GM23338 (cell line): Measurements from ENCODE around the gene ARHGAP42. TPM values are rescaled to one million over a fixed set of nuclear protein-coding genes. Genes with fewer than 3 reads are reported as not detected.

Source experiments
- ATAC-seq: fragments of 200-7000 bp; cut with Tn5 transposase; 3 replicates; pipeline ENCODE4 v1.9.1; 2020
- DNase-seq: peaks from one replicate; pipeline ENCODE4 v3.0.0-alpha.2; 2015; ENCODE audit warnings: low spot score
- H2AFZ ChIP-seq: fragments of 200-600 bp; sonication (generic); 2 replicates; pipeline ENCODE4 v1.8.0; 2016; ENCODE audit warnings: antibody characterized with exemption, mild to moderate bottlenecking, moderate library complexity
- H3F3A ChIP-seq: fragments of 200-600 bp; sonication (generic); replicated peaks from 2 replicates; pipeline ENCODE4 v1.8.0; 2017; ENCODE audit warnings: antibody characterized with exemption, mixed run types, low read depth
- H3K27ac ChIP-seq: fragments of 200-600 bp; sonication (generic); 2 replicates; pipeline ENCODE4 v1.6.1; 2016; ENCODE audit warnings: low read depth
- H3K27me3 ChIP-seq: fragments of 200-600 bp; sonication (generic); 2 replicates; pipeline ENCODE4 v1.8.0; 2016; ENCODE audit warnings: mild to moderate bottlenecking, mixed run types, moderate library complexity; ENCODE audit not compliant: insufficient read depth
- H3K36me3 ChIP-seq: fragments of 200-600 bp; sonication (generic); 2 replicates; pipeline ENCODE4 v1.8.0; 2016; ENCODE audit warnings: mild to moderate bottlenecking; ENCODE audit not compliant: insufficient read depth
- H3K4me1 ChIP-seq: fragments of 200-600 bp; sonication (generic); 2 replicates; pipeline ENCODE4 v1.8.0; 2016; ENCODE audit warnings: mild to moderate bottlenecking, moderate library complexity; ENCODE audit not compliant: insufficient read depth
- H3K4me2 ChIP-seq: fragments of 200-600 bp; sonication (generic); 2 replicates; pipeline ENCODE4 v1.7.1; 2017; ENCODE audit warnings: mixed run types
- H3K4me3 ChIP-seq: fragments of 200-600 bp; sonication (generic); 2 replicates; pipeline ENCODE4 v1.6.1; 2016; ENCODE audit warnings: mixed run types
- H3K79me2 ChIP-seq: fragments of 200-600 bp; sonication (generic); replicated peaks from 2 replicates; pipeline ENCODE4 v1.8.0; 2017; ENCODE audit warnings: mild to moderate bottlenecking; ENCODE audit not compliant: insufficient read depth
- H3K9me2 ChIP-seq: fragments of 200-600 bp; sonication (generic); 2 replicates; pipeline ENCODE4 v1.8.0; 2017; ENCODE audit not compliant: insufficient read depth
- H4K20me1 ChIP-seq: fragments of 200-600 bp; sonication (generic); replicated peaks from 2 replicates; pipeline ENCODE4 v1.8.0; 2017; ENCODE audit warnings: mild to moderate bottlenecking; ENCODE audit not compliant: insufficient read depth
- H3K27ac Mint-ChIP-seq: 2 replicates; pipeline ENCODE4 v1.8.0; 2020; ENCODE audit warnings: inconsistent platforms, mild to moderate bottlenecking, moderate library complexity, mixed read lengths
- H3K27me3 Mint-ChIP-seq: 3 replicates; pipeline ENCODE4 v1.8.0; 2022; ENCODE audit warnings: low read depth, mild to moderate bottlenecking, moderate library complexity, mixed read lengths, inconsistent platforms; ENCODE audit not compliant: insufficient read depth, poor library complexity
- H3K36me3 Mint-ChIP-seq: 3 replicates; pipeline ENCODE4 v1.8.0; 2021; ENCODE audit warnings: low read depth, mild to moderate bottlenecking, inconsistent platforms, moderate library complexity, mixed read lengths
- H3K4me1 Mint-ChIP-seq: 3 replicates; pipeline ENCODE4 v1.8.0; 2020; ENCODE audit warnings: mild to moderate bottlenecking, inconsistent platforms, mixed read lengths
- H3K4me3 Mint-ChIP-seq: 3 replicates; pipeline ENCODE4 v1.8.0; 2021; ENCODE audit warnings: moderate library complexity, mild to moderate bottlenecking, inconsistent platforms, mixed read lengths
- H3K9me3 Mint-ChIP-seq: 3 replicates; pipeline ENCODE4 v1.8.0; 2020; ENCODE audit warnings: moderate library complexity, mild to moderate bottlenecking, inconsistent platforms, mixed read lengths
- CREB1 ChIP-seq: fragments of 250-450 bp; sonication (Bioruptor Pico); IDR thresholded peaks from 2 replicates; pipeline ENCODE4 v1.5.0; 2020; ENCODE audit warnings: low read depth, mild to moderate bottlenecking, moderate library complexity
- ETS1 ChIP-seq: IDR thresholded peaks from 2 replicates; pipeline ENCODE4 v1.6.1; 2016; ENCODE audit warnings: antibody characterized with exemption
- EZH2 ChIP-seq: fragments of 200-600 bp; sonication (generic); IDR thresholded peaks from one replicate; pipeline ENCODE4 v1.8.0; 2017; ENCODE audit warnings: antibody characterized with exemption, mild to moderate bottlenecking, low read depth; ENCODE audit not compliant: unreplicated experiment
- EZH2phosphoT487 ChIP-seq: fragments of 200-600 bp; sonication (generic); IDR thresholded peaks from one replicate; pipeline ENCODE4 v1.8.1; 2018; ENCODE audit warnings: antibody characterized with exemption; ENCODE audit not compliant: unreplicated experiment
- NANOG ChIP-seq: IDR thresholded peaks from 2 replicates; pipeline ENCODE4 v1.6.1; 2016; ENCODE audit warnings: antibody characterized with exemption, borderline replicate concordance
- ZNF114 ChIP-seq: fragments of 250-450 bp; sonication (Bioruptor Pico); IDR thresholded peaks from 2 replicates; pipeline ENCODE4 v1.5.0; 2020; ENCODE audit warnings: mild to moderate bottlenecking, moderate library complexity
- ZNF331 ChIP-seq: fragments of 250-450 bp; sonication (Bioruptor Pico); IDR thresholded peaks from 2 replicates; pipeline ENCODE4 v1.5.0; 2020; ENCODE audit warnings: low read depth, mild to moderate bottlenecking, moderate library complexity
- ZNF462 ChIP-seq: fragments of 250-450 bp; sonication (Bioruptor Pico); IDR thresholded peaks from 2 replicates; pipeline ENCODE4 v1.5.0; 2020; ENCODE audit warnings: mild to moderate bottlenecking, moderate library complexity
- polyA plus RNA-seq: library from polyadenylated mRNA; unstranded; fragments of >200 nt; fragmentation: Nextera tagmentation; extraction: Ambion mirVana; gene quantifications from 2 replicates; pipeline ENCODE4 v1.2.1, GENCODE V29; 2016
- total RNA-seq: library from RNA; depleted of rRNA; stranded (reverse); fragments of >200 nt; shearing (Covaris generic); gene quantifications from 2 replicates; pipeline ENCODE4 v1.2.3, GENCODE V29; 2014
- TF ChIP-seq, protein P1 (sequence below): IDR thresholded peaks from one replicate; pipeline ENCODE4 v1.6.1; 2018; ENCODE audit warnings: antibody characterized with exemption; ENCODE audit not compliant: unreplicated experiment

ARHGAP42 gene
- total and polyA plus RNA-seq, 2 experiments from 2014 or later, result 23.7 to 35.7 TPM

GRCh38 chr11:100866453-100866852 lies 179.4 kb downstream of the ARHGAP42 start:
- Mint-ChIP-seq H3K36me3 (no peaks in the 10 kb centered on the region), H3K27ac (no peak overlapping the region), H3K4me1 (peaks cover 28% of the 10 kb centered on the region)

More at GRCh38 chr11:100866453-100866852, 179.4 kb downstream of the ARHGAP42 start:
- no peaks in the 10 kb centered on the region for H3K36me3 ChIP-seq
- H3K27ac ChIP-seq, result no peak overlapping the region
- H3K4me1 ChIP-seq, result peaks cover 10% of the 10 kb centered on the region
- TF ChIP-seq ZNF331, result no peak
- no peak for TF ChIP-seq ZNF462 (CRISPR knock-in tag)
- no peak for TF ChIP-seq CREB1
- no peak for TF ChIP-seq ETS1
- TF ChIP-seq ZNF114 (CRISPR knock-in tag), result no peak
- TF ChIP-seq, protein P1, sequence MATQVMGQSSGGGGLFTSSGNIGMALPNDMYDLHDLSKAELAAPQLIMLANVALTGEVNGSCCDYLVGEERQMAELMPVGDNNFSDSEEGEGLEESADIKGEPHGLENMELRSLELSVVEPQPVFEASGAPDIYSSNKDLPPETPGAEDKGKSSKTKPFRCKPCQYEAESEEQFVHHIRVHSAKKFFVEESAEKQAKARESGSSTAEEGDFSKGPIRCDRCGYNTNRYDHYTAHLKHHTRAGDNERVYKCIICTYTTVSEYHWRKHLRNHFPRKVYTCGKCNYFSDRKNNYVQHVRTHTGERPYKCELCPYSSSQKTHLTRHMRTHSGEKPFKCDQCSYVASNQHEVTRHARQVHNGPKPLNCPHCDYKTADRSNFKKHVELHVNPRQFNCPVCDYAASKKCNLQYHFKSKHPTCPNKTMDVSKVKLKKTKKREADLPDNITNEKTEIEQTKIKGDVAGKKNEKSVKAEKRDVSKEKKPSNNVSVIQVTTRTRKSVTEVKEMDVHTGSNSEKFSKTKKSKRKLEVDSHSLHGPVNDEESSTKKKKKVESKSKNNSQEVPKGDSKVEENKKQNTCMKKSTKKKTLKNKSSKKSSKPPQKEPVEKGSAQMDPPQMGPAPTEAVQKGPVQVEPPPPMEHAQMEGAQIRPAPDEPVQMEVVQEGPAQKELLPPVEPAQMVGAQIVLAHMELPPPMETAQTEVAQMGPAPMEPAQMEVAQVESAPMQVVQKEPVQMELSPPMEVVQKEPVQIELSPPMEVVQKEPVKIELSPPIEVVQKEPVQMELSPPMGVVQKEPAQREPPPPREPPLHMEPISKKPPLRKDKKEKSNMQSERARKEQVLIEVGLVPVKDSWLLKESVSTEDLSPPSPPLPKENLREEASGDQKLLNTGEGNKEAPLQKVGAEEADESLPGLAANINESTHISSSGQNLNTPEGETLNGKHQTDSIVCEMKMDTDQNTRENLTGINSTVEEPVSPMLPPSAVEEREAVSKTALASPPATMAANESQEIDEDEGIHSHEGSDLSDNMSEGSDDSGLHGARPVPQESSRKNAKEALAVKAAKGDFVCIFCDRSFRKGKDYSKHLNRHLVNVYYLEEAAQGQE, result no peak
- TF ChIP-seq EZH2, result no peak
- no peak for TF ChIP-seq EZH2phosphoT487
- TF ChIP-seq NANOG, result no peak
- no peaks in the 10 kb centered on the region for H3K79me2 ChIP-seq
- no peak for DNase-seq
- H4K20me1 ChIP-seq, result no peaks in the 10 kb centered on the region
- no peaks in the 10 kb centered on the region for H3K27me3 ChIP-seq
- H3K4me3 ChIP-seq, result no peak overlapping the region
- ATAC-seq, result no peak
- no peaks in the 10 kb centered on the region for H3F3A ChIP-seq
- Mint-ChIP-seq H3K27me3 (no peaks in the 10 kb centered on the region), H3K9me3 (no peaks in the 10 kb centered on the region), H3K4me3 (no peak overlapping the region)
- H3K4me2 ChIP-seq, result no peak overlapping the region
- 0 out of 2 replicates have a peak, but pooled peaks cover 3% of the 10 kb centered on the region for H3K9me2 ChIP-seq
- no peak overlapping the region for H2AFZ ChIP-seq
